BE2C (cell line): ENCODE measurements around the gene UPB1.

Experiments used
- DNase-seq: peaks from one replicate; pipeline ENCODE4 v3.0.0-alpha.2; 2020
- H3K27me3 ChIP-seq: fragments of 250-450 bp; sonication (Bioruptor Pico); 2 replicates; pipeline ENCODE4 v1.5.1; 2020; ENCODE audit warnings: mild to moderate bottlenecking
- H3K36me3 ChIP-seq: fragments of 250-450 bp; sonication (Bioruptor Pico); 2 replicates; pipeline ENCODE4 v1.5.1; 2020; ENCODE audit warnings: mild to moderate bottlenecking
- H3K4me1 ChIP-seq: fragments of 250-450 bp; sonication (Bioruptor Pico); 2 replicates; pipeline ENCODE4 v1.5.1; 2020
- H3K4me3 ChIP-seq: 2 replicates; pipeline ENCODE4 v1.5.1; 2011; ENCODE audit warnings: low read depth, low read length
- H3K9me3 ChIP-seq: fragments of 250-450 bp; sonication (Bioruptor Pico); 2 replicates; pipeline ENCODE4 v1.5.1; 2020
- TF ChIP-seq, protein P1 (sequence below): IDR thresholded peaks from 2 replicates; pipeline ENCODE4 v1.5.1; 2012; ENCODE audit warnings: mild to moderate bottlenecking, low read depth, low read length

The UPB1 gene

DNA sequence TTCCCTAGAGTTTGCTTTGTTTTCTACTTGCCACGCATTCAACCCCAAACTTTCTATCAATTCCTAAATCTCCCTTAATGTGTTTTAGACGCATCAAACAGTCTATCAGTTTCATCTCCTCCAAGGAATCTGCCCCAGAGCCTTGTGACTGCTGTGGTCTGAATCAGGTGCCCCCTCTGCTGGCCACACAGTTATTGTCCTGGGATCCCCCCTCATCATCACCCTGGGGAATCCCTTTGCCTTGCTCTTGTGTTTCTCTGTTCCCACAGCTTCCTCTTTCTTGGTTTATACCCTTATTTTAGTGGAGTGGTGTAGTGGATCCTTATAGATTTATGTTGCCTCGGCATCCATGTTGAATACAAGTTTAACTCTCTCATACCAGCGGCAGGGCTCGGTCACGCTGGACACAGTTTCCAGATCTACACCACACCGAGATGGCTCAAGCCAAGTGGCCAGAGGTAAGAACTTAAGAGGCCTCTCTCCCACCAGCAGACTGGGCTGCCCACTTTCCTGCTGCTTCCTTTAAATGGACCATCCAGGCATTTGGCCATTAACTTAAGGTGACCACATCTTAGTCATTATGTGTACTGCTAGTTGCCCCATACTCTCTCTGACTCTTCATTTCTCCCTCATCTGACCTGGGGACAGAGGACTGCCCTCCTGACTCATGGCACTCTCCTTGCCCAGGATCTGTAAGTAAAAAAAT lies 8.2 kb downstream of the UPB1 start:
- TF ChIP-seq, protein P1, sequence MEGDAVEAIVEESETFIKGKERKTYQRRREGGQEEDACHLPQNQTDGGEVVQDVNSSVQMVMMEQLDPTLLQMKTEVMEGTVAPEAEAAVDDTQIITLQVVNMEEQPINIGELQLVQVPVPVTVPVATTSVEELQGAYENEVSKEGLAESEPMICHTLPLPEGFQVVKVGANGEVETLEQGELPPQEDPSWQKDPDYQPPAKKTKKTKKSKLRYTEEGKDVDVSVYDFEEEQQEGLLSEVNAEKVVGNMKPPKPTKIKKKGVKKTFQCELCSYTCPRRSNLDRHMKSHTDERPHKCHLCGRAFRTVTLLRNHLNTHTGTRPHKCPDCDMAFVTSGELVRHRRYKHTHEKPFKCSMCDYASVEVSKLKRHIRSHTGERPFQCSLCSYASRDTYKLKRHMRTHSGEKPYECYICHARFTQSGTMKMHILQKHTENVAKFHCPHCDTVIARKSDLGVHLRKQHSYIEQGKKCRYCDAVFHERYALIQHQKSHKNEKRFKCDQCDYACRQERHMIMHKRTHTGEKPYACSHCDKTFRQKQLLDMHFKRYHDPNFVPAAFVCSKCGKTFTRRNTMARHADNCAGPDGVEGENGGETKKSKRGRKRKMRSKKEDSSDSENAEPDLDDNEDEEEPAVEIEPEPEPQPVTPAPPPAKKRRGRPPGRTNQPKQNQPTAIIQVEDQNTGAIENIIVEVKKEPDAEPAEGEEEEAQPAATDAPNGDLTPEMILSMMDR: peak; percentile 86
- Histone ChIP-seq H3K27me3 (no peaks in the 10 kb centered on the region), H3K4me1 (peaks cover 15% of the 10 kb centered on the region), H3K36me3 (no peaks in the 10 kb centered on the region), H3K4me3 (no peak overlapping the region), H3K9me3 (no peaks in the 10 kb centered on the region)
- peak; percentile 62 for DNase-seq

DNA sequence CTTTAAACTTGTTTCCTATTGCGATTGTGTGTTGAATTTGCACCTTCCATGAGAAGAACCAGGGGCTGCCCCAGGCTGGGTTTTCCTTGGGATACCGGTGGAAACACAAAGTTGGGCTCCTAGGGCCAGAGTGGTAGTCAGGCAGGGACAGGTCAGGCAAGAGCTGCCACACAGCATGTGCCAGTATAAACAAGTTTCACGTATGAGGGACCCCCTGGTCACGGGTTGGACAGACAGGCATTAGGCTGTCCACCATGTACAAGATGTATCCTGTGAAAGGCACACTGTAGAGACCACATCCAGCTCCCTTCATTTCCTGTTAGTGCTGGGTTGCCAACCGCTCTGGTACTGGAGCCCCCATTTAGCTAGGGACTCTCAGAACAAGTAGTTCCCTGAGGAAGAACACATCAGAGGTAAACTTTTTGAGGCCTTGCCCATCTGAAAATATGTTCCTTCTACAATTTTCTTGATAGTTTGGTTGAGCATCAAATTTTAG lies 8.8 kb downstream of the UPB1 start:
- Histone ChIP-seq H3K36me3 (no peaks in the 10 kb centered on the region), H3K4me1 (peaks cover 15% of the 10 kb centered on the region), H3K9me3 (no peaks in the 10 kb centered on the region), H3K27me3 (no peaks in the 10 kb centered on the region), H3K4me3 (no peak overlapping the region)
- TF ChIP-seq, protein P1: no peak
- no peak for DNase-seq

DNA sequence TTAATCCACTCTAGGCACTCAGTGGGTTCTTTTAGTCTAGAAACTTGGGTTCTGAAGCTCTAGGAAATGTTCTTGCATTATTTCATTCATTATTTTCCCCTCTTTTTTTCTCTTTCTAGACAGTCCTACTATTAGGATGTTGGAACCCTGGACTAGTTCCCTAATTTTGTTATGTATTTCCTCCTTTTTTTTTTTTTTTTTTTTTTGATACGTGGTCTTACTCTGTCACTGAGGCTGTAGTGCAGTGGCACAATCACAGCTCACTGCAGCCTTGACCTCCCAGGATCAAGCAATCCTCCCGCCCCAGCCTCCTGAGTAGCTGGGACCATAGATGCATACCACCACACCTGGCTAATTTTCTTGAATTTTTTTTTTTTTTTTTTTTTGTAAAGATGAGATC lies 9.4 kb downstream of the UPB1 start:
- Histone ChIP-seq H3K4me3 (no peak overlapping the region), H3K9me3 (no peaks in the 10 kb centered on the region), H3K4me1 (peaks cover 15% of the 10 kb centered on the region), H3K36me3 (no peaks in the 10 kb centered on the region), H3K27me3 (no peaks in the 10 kb centered on the region)
- no peak for DNase-seq
- TF ChIP-seq, protein P1: no peak

DNA sequence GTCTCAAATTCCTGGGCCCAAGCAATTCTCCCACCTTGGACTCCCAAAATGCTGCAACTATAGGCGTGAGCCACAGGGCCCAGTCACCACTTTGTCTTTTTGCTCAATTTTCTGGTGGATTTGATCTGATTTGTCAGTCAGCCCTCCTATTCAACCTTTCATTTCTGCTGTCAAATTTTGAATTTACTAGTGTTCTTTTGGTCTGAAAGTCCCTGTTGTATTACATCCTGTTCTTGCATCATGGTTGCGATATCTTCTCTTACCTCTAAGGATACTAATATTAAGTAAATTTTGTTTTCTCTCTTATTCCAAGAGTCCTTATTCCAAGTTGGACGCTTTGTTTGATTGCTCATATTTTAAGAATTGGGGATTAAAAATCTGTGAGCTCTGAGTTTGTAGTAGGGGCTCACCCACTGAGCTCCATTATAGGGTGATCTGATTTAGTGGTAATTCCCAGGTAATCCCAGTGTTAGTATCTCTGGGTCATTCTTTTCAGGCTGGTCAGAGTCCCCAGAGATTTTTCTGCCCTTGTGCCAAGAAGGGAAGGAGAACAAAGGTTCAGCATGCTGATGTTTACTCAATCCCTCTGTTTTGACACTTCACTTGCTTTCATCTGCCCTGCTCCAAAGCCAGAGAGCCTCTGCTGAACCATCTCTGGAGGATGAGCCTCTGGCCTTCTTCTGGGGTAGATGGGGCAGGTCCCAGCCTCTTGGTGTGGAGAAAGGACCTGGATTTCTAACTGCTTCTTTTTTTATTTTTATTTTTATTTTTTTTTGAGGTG lies 10.0 kb downstream of the UPB1 start:
- no peaks in the 10 kb centered on the region for H3K9me3 ChIP-seq
- peaks cover 16% of the 10 kb centered on the region for H3K4me1 ChIP-seq
- no peaks in the 10 kb centered on the region for H3K27me3 ChIP-seq
- TF ChIP-seq, protein P1: no peak
- H3K4me3 ChIP-seq: no peak overlapping the region
- H3K36me3 ChIP-seq: no peaks in the 10 kb centered on the region
- DNase-seq: no peak

DNA sequence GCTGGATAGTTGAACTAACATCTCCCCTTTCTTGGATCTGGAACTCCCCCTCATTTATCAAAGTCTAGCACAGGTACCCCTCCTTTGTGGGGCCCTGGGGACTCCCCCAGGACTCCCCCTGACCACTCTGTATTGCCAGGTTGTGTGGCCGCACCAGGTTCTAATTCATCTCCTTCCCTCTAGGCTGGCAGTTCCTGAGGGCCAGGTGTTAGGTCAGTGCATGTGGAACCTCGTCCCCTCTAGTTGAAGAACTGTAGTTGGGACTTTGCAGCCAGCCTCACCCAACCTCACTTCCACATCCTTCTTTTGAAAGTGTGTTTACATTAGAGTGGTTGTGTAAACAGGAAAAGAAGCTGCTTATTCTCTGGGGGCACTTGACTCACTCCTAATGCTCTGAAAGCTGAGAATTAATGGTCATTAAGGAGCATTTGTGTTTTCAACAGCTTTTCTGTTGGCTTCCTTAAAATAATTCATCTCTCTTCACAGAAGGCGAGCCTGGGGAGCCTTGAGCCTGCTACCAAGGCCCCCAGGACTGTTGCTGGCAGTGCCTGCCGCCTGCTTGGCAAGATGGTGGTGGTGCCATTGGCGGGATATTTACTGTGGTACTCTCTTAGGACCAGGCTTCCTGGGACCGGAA lies 11.8 kb downstream of the UPB1 start:
- peaks cover 19% of the 10 kb centered on the region for H3K4me1 ChIP-seq
- no peaks in the 10 kb centered on the region for H3K9me3 ChIP-seq
- no peak for DNase-seq
- no peak overlapping the region for H3K4me3 ChIP-seq
- no peaks in the 10 kb centered on the region for H3K27me3 ChIP-seq
- H3K36me3 ChIP-seq: no peaks in the 10 kb centered on the region
- TF ChIP-seq, protein P1: no peak
